T-helper 2 cell treated with Interferon-gamma antibody and Interleukin-4, amounts not matched to agents 100 ng/mL and 5 ng/mL, for 36 hours (primary cell): ENCODE results near the gene MTIF2. TPM values are rescaled to one million over a fixed set of nuclear protein-coding genes. Genes with fewer than 3 reads are reported as not detected.
"Not testable (repeated sequence)": the region's sequence is repeated elsewhere in the genome, so short reads cannot be mapped to it uniquely, and the experiment has no call there.

Experiments used
- intact Hi-C: fragments of 100-400 bp; cut with micrococcal nuclease; formaldehyde crosslinking; loops from one replicate; pipeline ENCODE4 v1.15.1; 2023
- total RNA-seq: library from RNA; stranded (reverse); gene quantifications from 2 replicates; pipeline ENCODE4 v1.2.3, GENCODE V29; 2022

The MTIF2 gene, protein sequence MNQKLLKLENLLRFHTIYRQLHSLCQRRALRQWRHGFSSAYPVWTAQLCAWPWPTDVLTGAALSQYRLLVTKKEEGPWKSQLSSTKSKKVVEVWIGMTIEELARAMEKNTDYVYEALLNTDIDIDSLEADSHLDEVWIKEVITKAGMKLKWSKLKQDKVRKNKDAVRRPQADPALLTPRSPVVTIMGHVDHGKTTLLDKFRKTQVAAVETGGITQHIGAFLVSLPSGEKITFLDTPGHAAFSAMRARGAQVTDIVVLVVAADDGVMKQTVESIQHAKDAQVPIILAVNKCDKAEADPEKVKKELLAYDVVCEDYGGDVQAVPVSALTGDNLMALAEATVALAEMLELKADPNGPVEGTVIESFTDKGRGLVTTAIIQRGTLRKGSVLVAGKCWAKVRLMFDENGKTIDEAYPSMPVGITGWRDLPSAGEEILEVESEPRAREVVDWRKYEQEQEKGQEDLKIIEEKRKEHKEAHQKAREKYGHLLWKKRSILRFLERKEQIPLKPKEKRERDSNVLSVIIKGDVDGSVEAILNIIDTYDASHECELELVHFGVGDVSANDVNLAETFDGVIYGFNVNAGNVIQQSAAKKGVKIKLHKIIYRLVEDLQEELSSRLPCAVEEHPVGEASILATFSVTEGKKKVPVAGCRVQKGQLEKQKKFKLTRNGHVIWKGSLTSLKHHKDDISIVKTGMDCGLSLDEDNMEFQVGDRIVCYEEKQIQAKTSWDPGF
- 24.6 and 24.9 TPM in 2 replicates for total RNA-seq

- intact Hi-C loops: loop anchor here (1.0 kb wide), 4 partner anchors 13 to 348 kb away; partner anchors contain the start of genes CFAP36, CLHC1, PPP4R3B and RPS27A
Observed at GRCh38 chr2:55268907-55269644, at the start of gene MTIF2. MTIF2 (minus strand) TSS chr2:55269231; CDS start chr2:55263858, 5,373 bp downstream.

GRCh38 chr2:55314985-55315384, 46.0 kb upstream of the MTIF2 start:
- intact Hi-C loops: no loop called here

DNA sequence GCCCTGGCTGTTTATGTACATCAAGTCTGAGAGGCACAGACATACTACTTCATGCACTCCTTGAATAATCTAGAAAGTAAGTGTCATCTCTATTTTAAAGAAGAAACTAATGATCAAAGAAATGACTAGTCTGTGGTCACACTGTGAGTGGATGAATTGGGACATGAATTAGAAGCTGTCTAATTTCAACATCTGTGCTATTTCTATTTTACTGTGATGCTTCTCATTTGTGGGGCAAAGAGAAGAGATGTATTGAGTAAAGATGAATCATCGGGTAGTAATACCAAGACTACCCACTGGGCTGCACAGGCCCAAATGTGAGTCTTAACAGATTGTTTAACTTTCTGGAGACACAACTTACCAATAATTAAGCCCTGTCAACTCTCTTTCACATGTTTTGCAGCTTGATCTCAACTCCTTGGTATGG, 42.4 kb upstream of the MTIF2 start:
- intact Hi-C loops: no loop called here

GRCh38 chr2:55309446-55309845, 40.4 kb upstream of the MTIF2 start:
- intact Hi-C loops: no loop called here

DNA sequence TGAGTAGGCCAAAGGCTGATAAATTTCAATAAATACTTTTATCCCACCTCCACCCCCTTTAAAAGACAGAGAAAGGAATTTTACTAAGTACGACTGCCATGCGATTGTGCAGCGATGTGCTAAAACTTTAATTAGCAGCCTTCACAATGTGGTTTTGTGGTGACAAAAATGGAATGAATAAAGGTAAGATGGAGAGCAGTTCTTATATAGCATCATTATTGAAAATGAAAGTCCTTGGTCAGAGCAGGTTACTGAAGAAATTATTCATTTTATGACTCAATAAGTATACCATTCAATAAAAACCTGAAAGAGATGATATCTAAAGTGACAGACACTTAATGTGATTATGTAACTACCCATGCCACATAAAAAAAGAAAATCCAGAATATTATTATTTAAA, 33.2 kb upstream of the MTIF2 start:
- intact Hi-C loops: no loop called here

DNA sequence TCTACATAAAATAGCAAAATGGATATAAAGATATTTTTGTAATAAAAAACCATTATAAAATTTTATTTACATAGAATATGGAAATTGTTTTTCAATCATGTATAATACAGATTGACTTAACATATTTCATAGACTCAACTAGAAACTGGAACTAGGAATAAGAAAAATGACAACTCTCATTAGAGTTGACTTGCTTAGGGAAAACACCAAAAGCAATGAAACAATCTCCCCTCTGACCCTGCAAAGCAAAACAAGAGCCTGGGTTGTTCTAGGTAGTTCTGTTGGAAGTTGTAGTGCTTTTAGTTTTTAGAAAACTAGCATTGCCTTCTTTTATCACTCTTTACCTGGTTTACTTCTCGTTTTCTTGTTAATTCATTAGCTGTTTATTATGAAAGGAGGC, 32.2 kb upstream of the MTIF2 start:
- intact Hi-C loops: no loop called here

- intact Hi-C loops: no loop called here
Observed at GRCh38 chr2:55296393-55296792, 27.4 kb upstream of the MTIF2 start.

DNA sequence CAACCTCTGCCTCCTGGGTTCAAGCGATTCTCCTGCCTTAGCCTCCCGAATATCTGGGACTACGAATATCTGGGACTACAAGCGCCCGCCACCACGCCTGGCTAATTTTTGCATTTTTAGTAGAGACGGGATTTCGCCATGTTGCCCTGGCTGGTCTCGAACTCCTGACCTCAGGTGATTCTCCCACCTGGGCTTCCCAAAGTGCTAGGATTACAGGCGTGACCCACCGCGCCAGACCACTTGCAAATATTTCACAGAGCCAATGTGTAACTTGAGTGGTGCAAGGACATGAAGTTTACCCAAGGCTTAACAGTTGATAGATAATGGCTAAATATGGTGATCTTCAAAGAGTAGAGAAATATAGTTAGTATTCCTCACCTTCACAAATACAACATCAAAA, 14.1 kb upstream of the MTIF2 start:
- intact Hi-C loops: loop anchor here (5.0 to 10.0 kb wide), 3 partner anchors 134 to 412 kb away; partner anchors contain the start of genes CCDC88A, PNPT1 and PPP4R3B

DNA sequence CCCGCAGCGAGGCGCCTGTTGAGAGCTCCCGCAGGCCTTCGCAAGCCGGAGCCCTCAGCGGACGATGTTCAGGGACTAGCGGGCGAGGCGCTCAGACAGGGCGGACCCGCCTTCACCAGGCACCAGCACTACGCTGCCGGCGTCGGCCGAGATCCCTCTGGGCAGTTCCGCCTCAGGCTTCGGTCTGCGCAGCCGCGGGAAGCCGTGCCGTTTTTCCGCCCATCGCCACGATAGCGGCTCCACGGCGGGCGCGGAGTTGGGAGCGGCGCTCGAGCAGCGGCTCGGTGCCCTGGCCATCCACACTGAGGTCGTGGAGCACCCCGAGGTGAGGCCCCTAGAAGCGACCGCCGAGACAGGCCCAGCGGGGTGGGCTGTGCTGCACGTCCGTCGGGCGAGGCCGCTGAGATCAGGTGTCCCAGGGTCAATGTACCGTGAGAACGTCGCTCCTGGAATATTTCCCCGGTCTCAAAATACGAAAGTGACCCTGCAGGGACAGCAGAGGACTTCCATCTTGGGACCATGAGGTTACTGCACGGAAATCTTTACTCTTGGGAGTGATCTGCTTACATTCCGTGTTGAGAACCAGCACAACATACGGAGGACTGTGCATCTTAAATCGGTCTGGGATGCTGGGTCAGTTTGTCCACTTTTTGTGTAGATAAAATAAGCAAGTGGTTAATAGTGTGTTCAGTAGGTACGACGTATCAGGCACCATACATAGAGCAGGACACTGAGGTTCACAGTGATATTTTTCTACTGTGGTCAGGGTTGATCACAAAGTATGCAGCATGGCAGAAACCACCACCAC, 13.3 kb upstream of the MTIF2 start:
- intact Hi-C loops: loop anchor here (1.0 to 10.0 kb wide), 6 partner anchors 13 to 412 kb away; partner anchors contain the start of genes CCDC88A, CLHC1, MTIF2 and PNPT1

GRCh38 chr2:55280851-55281546, 12.0 kb upstream of the MTIF2 start:
- intact Hi-C loops: loop anchor here (5.0 to 10.0 kb wide), 3 partner anchors 136 to 414 kb away; partner anchors contain the start of genes CCDC88A, PNPT1 and PPP4R3B

- intact Hi-C loops: loop anchor here (5.0 to 10.0 kb wide), 3 partner anchors 137 to 415 kb away; partner anchors contain the start of genes CCDC88A, PNPT1 and PPP4R3B
Observed at GRCh38 chr2:55279859-55280424, 10.9 kb upstream of the MTIF2 start.

- intact Hi-C loops: not testable (repeated sequence)
Observed at GRCh38 chr2:55279214-55279835, 10.3 kb upstream of the MTIF2 start.

- intact Hi-C loops: no loop called here
Observed at GRCh38 chr2:55277310-55277709, 8.3 kb upstream of the MTIF2 start.

DNA sequence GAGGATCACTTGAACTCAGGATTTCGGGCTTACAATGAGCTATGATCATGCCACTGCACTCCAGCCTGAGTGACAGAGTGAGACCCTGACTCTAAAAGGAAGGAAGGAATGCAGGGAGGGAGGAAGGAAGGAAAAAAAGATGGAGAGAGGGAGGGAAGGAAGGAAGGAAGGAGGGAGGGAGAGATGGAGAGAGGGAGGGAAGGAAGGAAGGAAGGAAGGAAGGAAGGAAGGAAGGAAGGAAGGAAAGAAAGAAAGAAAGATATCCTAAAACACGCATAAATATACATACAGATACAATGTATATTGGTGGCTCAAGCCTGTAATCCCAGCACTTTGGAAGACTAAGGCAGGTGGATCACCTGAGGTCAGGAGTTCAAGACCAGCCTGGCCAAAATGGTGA, 5.3 kb upstream of the MTIF2 start:
- intact Hi-C loops: not testable (repeated sequence)

- intact Hi-C loops: loop anchor here (1.0 kb wide), 4 partner anchors 13 to 348 kb away; partner anchors contain the start of genes CFAP36, CLHC1, PPP4R3B and RPS27A
Observed at GRCh38 chr2:55269645-55269990, 587 bp upstream of the MTIF2 start.

- intact Hi-C loops: no loop called here
Observed at GRCh38 chr2:55268288-55268906, 634 bp downstream of the MTIF2 start.

DNA sequence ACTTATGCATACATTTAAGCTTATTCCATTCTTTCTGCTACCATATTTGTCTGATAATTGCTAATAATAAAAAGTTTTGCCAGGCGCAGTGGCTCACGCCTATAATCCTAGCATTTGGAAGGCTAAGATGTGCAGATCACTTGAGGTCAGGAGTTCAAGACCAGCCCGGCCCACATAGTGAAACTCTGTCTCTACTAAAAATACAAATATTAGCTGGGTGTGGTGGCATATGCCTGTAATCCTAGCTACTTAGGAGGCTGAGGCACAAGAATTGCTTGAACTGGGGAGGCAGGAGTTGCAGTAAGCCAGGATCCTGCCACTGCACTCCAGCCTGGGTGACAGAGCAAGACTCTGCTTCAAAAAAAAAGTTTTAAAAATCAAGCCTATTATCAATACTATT, 9.4 kb downstream of the MTIF2 start:
- intact Hi-C loops: not testable (repeated sequence)

DNA sequence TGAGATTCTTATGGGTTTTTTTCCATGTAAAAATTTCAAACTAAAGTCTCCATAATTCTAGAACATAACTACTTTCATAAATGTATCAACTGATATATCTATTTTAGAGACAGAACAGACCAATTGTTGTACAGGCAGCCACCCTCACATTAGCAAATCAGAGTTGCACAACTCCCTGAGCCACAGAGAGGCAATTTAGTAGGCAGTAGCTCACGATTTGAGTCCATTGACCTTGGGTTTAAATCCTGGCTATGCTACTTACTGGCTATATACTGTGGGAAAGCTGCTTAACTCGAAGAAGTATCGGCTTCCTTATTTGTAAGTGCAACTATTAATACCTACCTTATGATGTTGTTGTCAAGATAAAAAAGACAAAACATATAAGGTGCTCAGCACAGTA, 16.2 kb downstream of the MTIF2 start:
- intact Hi-C loops: no loop called here

- intact Hi-C loops: no loop called here
Observed at GRCh38 chr2:55247025-55247424, 22.0 kb downstream of the MTIF2 start.
